Measurements from ENCODE around the gene SUCO.

The SUCO gene

GRCh38 chr1:172498857-172499256, 34.1 kb upstream of the SUCO start:
- Histone ChIP-seq H3K9ac (ENCODE audit: low read length) (no peak overlapping the region), H3K36me3 (replicated peaks; ENCODE audit: low read depth, low read length) (no peaks in the 10 kb centered on the region), H4K20me1 (ENCODE audit: insufficient read depth, low read length) (no peaks in the 10 kb centered on the region), H3K9me3 (ENCODE audit: insufficient read depth, low read length) (no peaks in the 10 kb centered on the region), H3K79me2 (ENCODE audit: low read length) (no peaks in the 10 kb centered on the region), H3K4me2 (ENCODE audit: low read length) (no peak overlapping the region), H3K27ac (ENCODE audit: low read length) (no peak overlapping the region), H3K4me3 (ENCODE audit: low read length) (no peak overlapping the region), H3K4me1 (ENCODE audit: low read length) (no peaks in the 10 kb centered on the region), H3K27me3 (ENCODE audit: low read depth, low read length) (peaks cover 13% of the 10 kb centered on the region; the same call in 1 of the 2 replicates), H2AFZ (ENCODE audit: low read depth, low read length) (no peak overlapping the region)
- no peak for TF ChIP-seq EZH2phosphoT487 (IDR thresholded peaks at IDR 0.05; ENCODE audit: low read depth)
- TF ChIP-seq, protein P1, sequence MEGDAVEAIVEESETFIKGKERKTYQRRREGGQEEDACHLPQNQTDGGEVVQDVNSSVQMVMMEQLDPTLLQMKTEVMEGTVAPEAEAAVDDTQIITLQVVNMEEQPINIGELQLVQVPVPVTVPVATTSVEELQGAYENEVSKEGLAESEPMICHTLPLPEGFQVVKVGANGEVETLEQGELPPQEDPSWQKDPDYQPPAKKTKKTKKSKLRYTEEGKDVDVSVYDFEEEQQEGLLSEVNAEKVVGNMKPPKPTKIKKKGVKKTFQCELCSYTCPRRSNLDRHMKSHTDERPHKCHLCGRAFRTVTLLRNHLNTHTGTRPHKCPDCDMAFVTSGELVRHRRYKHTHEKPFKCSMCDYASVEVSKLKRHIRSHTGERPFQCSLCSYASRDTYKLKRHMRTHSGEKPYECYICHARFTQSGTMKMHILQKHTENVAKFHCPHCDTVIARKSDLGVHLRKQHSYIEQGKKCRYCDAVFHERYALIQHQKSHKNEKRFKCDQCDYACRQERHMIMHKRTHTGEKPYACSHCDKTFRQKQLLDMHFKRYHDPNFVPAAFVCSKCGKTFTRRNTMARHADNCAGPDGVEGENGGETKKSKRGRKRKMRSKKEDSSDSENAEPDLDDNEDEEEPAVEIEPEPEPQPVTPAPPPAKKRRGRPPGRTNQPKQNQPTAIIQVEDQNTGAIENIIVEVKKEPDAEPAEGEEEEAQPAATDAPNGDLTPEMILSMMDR (IDR thresholded peaks at IDR 0.05; ENCODE audit: low read depth, low read length), result no peak

- no peak overlapping the region for H3K9ac ChIP-seq (ENCODE audit: low read length)
- H3K4me2 ChIP-seq (ENCODE audit: low read length), result no peak overlapping the region
- H3K36me3 ChIP-seq (replicated peaks; ENCODE audit: low read depth, low read length), result no peaks in the 10 kb centered on the region
- no peak overlapping the region for H3K4me3 ChIP-seq (ENCODE audit: low read length)
- H4K20me1 ChIP-seq (ENCODE audit: insufficient read depth, low read length), result no peaks in the 10 kb centered on the region
- H3K4me1 ChIP-seq (ENCODE audit: low read length), result no peaks in the 10 kb centered on the region
- no peak for TF ChIP-seq EZH2phosphoT487 (IDR thresholded peaks at IDR 0.05; ENCODE audit: low read depth)
- TF ChIP-seq, protein P1 (IDR thresholded peaks at IDR 0.05; ENCODE audit: low read depth, low read length), result no peak
- no peaks in the 10 kb centered on the region for H3K9me3 ChIP-seq (ENCODE audit: insufficient read depth, low read length)
- no peak overlapping the region for H3K27ac ChIP-seq (ENCODE audit: low read length)
- no peak overlapping the region for H2AFZ ChIP-seq (ENCODE audit: low read depth, low read length)
- H3K27me3 ChIP-seq (ENCODE audit: low read depth, low read length), result peaks cover 17% of the 10 kb centered on the region; the same call in 1 of the 2 replicates
- H3K79me2 ChIP-seq (ENCODE audit: low read length), result no peaks in the 10 kb centered on the region
These were observed 33.3 kb upstream of the SUCO start for GRCh38 chr1:172499636-172500141.

GRCh38 chr1:172500207-172500606, 32.7 kb upstream of the SUCO start:
- Histone ChIP-seq H3K36me3 (replicated peaks; ENCODE audit: low read depth, low read length) (no peaks in the 10 kb centered on the region), H3K4me1 (ENCODE audit: low read length) (no peaks in the 10 kb centered on the region), H2AFZ (ENCODE audit: low read depth, low read length) (no peak overlapping the region), H3K27ac (ENCODE audit: low read length) (no peak overlapping the region), H4K20me1 (ENCODE audit: insufficient read depth, low read length) (no peaks in the 10 kb centered on the region), H3K9me3 (ENCODE audit: insufficient read depth, low read length) (no peaks in the 10 kb centered on the region), H3K4me3 (ENCODE audit: low read length) (no peak overlapping the region), H3K79me2 (ENCODE audit: low read length) (no peaks in the 10 kb centered on the region), H3K9ac (ENCODE audit: low read length) (no peak overlapping the region), H3K4me2 (ENCODE audit: low read length) (no peak overlapping the region), H3K27me3 (ENCODE audit: low read depth, low read length) (peaks cover 17% of the 10 kb centered on the region; the same call in 1 of the 2 replicates)
- TF ChIP-seq EZH2phosphoT487 (IDR thresholded peaks at IDR 0.05; ENCODE audit: low read depth), result no peak
- TF ChIP-seq, protein P1 (IDR thresholded peaks at IDR 0.05; ENCODE audit: low read depth, low read length), result no peak

- no peak overlapping the region for H3K4me3 ChIP-seq (ENCODE audit: low read length)
- H3K27ac ChIP-seq (ENCODE audit: low read length), result no peak overlapping the region
- TF ChIP-seq, protein P1 (IDR thresholded peaks at IDR 0.05; ENCODE audit: low read depth, low read length), result no peak
- no peak for TF ChIP-seq EZH2phosphoT487 (IDR thresholded peaks at IDR 0.05; ENCODE audit: low read depth)
- H4K20me1 ChIP-seq (ENCODE audit: insufficient read depth, low read length), result no peaks in the 10 kb centered on the region
- no peak overlapping the region for H3K4me2 ChIP-seq (ENCODE audit: low read length)
- no peak overlapping the region for H3K9ac ChIP-seq (ENCODE audit: low read length)
- H3K36me3 ChIP-seq (replicated peaks; ENCODE audit: low read depth, low read length), result no peaks in the 10 kb centered on the region
- no peaks in the 10 kb centered on the region for H3K9me3 ChIP-seq (ENCODE audit: insufficient read depth, low read length)
- H3K4me1 ChIP-seq (ENCODE audit: low read length), result no peaks in the 10 kb centered on the region
- H3K27me3 ChIP-seq (ENCODE audit: low read depth, low read length), result peaks cover 12% of the 10 kb centered on the region; the same call in 1 of the 2 replicates
- no peak overlapping the region for H2AFZ ChIP-seq (ENCODE audit: low read depth, low read length)
- H3K79me2 ChIP-seq (ENCODE audit: low read length), result no peaks in the 10 kb centered on the region
These were observed 25.2 kb upstream of the SUCO start for GRCh38 chr1:172507741-172508140.
